Measurements from ENCODE around the gene COPZ2. TPM values are rescaled to one million over a fixed set of nuclear protein-coding genes. Genes with fewer than 3 reads are reported as not detected.
"Not testable (repeated sequence)": the region's sequence is repeated elsewhere in the genome, so short reads cannot be mapped to it uniquely, and the experiment has no call there.

COPZ2 gene
- total RNA-seq (10 to 100 TPM; 59.9 to 84.2 TPM), polyA plus RNA-seq (100 to 1,000 TPM; 104 to 108 TPM)
- long read RNA-seq, donor 1, partial matches to known transcripts: 1 of 2 reads
- long read RNA-seq, donor 1, other reads (novel, unspliced or antisense): 1 of 2 reads
- long read RNA-seq, donor 2, transcript COPZ2-210 (9 exons, 895 nt): major isoform, 19 of 31 reads
- long read RNA-seq, donor 2, partial matches to known transcripts: 1 of 31 reads
- long read RNA-seq, donor 2, other reads (novel, unspliced or antisense): 11 of 31 reads

- 1% methylated on average over 43 to 73 of the region's 73 CpGs for WGBS, 2 donors
Measured at GRCh38 chr17:48037036-48037837, at the start of gene COPZ2. COPZ2 (minus strand) TSS chr17:48037797; CDS start chr17:48037777, 20 bp downstream.

DNA sequence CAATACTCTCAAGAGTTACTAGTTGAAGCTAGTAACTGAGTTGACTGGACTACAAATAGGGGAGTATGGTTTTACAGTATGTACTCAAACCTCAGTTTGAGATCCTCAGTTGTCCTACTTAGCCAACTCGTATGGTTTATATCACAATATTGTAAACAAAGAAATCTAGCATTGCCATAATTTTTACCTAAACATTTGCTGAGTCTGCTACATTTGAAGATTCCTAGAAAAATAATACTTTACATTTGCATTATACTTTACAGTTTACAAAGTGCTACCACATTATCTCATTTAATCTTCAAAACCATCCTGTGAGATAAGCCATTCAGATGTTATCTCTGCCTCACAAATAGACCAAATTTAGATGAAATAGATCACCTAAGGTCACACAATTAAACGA, 47.3 kb upstream of the COPZ2 start:
- Histone ChIP-seq H3K36me3 (ENCODE audit: control insufficient read depth in 1 of 2, insufficient read depth in 2 of 2, low read length in 1 of 2) (no peaks in the 10 kb centered on the region), H3K4me1 (ENCODE audit: control insufficient read depth in 1 of 2, insufficient read depth in 2 of 2, low read length in 2 of 2) (peaks cover 0 to 2% of the 10 kb centered on the region in 2 donors), H3K4me3 (ENCODE audit: low read length in 2 of 2) (no peak overlapping the region), H3K9me3 (ENCODE audit: control insufficient read depth, low read length) (no peaks in the 10 kb centered on the region), H3K27me3 (ENCODE audit: control insufficient read depth in 1 of 2, insufficient read depth in 2 of 2, low read length in 1 of 2) (no peaks in the 10 kb centered on the region), H3K27ac (ENCODE audit: low read depth in 1 of 2, low read length in 2 of 2) (no peak overlapping the region)
- 38 to 51% methylated on average over 2 of the region's 2 CpGs for WGBS, 2 donors
- intact Hi-C loops (cut with DNase I): no loop called here
- no peak for DNase-seq
- no peak for ATAC-seq (ENCODE audit: low FRiP score)

More at GRCh38 chr17:48037036-48037837, at the start of gene COPZ2:
- ATAC-seq (ENCODE audit: low FRiP score) (peak; percentile 83), DNase-seq (peak; percentile 83 to 90)
- Histone ChIP-seq H3K9me3 (ENCODE audit: control insufficient read depth, low read length) (no peaks in the 10 kb centered on the region), H3K36me3 (ENCODE audit: control insufficient read depth in 1 of 2, insufficient read depth in 2 of 2, low read length in 1 of 2) (peaks cover 0 to 3% of the 10 kb centered on the region in 2 donors), H3K27ac (ENCODE audit: low read depth in 1 of 2, low read length in 2 of 2) (peak within 1 kb of the TSS in 1 of 2 donors; percentile 75), H3K27me3 (ENCODE audit: control insufficient read depth in 1 of 2, insufficient read depth in 2 of 2, low read length in 1 of 2) (no peaks in the 10 kb centered on the region), H3K4me3 (ENCODE audit: low read length in 2 of 2) (peak within 1 kb of the TSS; percentile 48 to 75), H3K4me1 (ENCODE audit: control insufficient read depth in 1 of 2, insufficient read depth in 2 of 2, low read length in 2 of 2) (peaks cover 0 to 4% of the 10 kb centered on the region in 2 donors)
- intact Hi-C loops (cut with DNase I): no loop called here

- intact Hi-C loops (cut with DNase I): no loop called here
- Histone ChIP-seq H3K9me3 (ENCODE audit: control insufficient read depth, low read length) (no peaks in the 10 kb centered on the region), H3K27me3 (ENCODE audit: control insufficient read depth in 1 of 2, insufficient read depth in 2 of 2, low read length in 1 of 2) (no peaks in the 10 kb centered on the region), H3K4me1 (ENCODE audit: control insufficient read depth in 1 of 2, insufficient read depth in 2 of 2, low read length in 2 of 2) (peaks cover 0 to 2% of the 10 kb centered on the region in 2 donors), H3K27ac (ENCODE audit: low read depth in 1 of 2, low read length in 2 of 2) (no peak overlapping the region), H3K36me3 (ENCODE audit: control insufficient read depth in 1 of 2, insufficient read depth in 2 of 2, low read length in 1 of 2) (peaks cover 0 to 1% of the 10 kb centered on the region in 2 donors), H3K4me3 (ENCODE audit: low read length in 2 of 2) (no peak overlapping the region)
- no peak for DNase-seq
- 75 to 76% methylated on average over 5 of the region's 5 CpGs for WGBS, 2 donors
- ATAC-seq (ENCODE audit: low FRiP score): no peak
Measured at GRCh38 chr17:48081858-48082257, 44.3 kb upstream of the COPZ2 start.

DNA sequence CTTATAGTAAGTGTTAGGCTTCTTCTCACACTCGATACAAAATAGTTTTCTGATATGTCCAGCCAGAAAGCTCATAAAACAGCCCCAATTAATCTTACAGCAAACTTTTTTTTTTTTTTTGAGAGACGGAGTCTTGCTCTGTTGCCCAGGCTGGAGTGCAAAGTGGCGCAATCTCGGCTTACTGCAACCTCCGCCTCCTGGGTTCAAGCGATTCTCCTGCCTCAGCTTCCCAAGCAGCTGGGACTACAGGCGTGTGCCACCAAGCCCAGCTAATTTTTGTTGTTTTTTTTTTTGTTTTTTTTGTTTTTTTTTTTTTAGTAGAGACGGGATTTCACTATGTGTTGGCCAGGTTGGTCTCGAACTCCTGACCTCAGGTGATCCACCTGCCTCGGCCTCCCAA, 39.6 kb upstream of the COPZ2 start:
- not testable (repeated sequence) for ATAC-seq (ENCODE audit: low FRiP score); H3K9me3 ChIP-seq (ENCODE audit: control insufficient read depth, low read length); H3K4me3 ChIP-seq (ENCODE audit: low read length in 2 of 2); H3K27ac ChIP-seq (ENCODE audit: low read depth in 1 of 2, low read length in 2 of 2); H3K27me3 ChIP-seq (ENCODE audit: control insufficient read depth in 1 of 2, insufficient read depth in 2 of 2, low read length in 1 of 2); DNase-seq; H3K36me3 ChIP-seq (ENCODE audit: control insufficient read depth in 1 of 2, insufficient read depth in 2 of 2, low read length in 1 of 2); H3K4me1 ChIP-seq (ENCODE audit: control insufficient read depth in 1 of 2, insufficient read depth in 2 of 2, low read length in 2 of 2)
- intact Hi-C loops (cut with DNase I): loop anchor here in 1 of 2 donors (5.0 kb wide), 1 partner anchor 55 kb away; no protein-coding TSS in a partner anchor
- 88 to 94% methylated on average over 9 to 10 of the region's 10 CpGs for WGBS, 2 donors

GRCh38 chr17:48074322-48075081, 36.9 kb upstream of the COPZ2 start:
- H3K9me3 ChIP-seq (ENCODE audit: control insufficient read depth, low read length): no peaks in the 10 kb centered on the region
- H3K36me3 ChIP-seq (ENCODE audit: control insufficient read depth in 1 of 2, insufficient read depth in 2 of 2, low read length in 1 of 2): peaks cover 1 to 8% of the 10 kb centered on the region in 2 donors
- peak; percentile 85 for ATAC-seq (ENCODE audit: low FRiP score)
- no peak overlapping the region for H3K27ac ChIP-seq (ENCODE audit: low read depth in 1 of 2, low read length in 2 of 2)
- whole genome bisulfite sequencing, 2 donors: 50 to 53% methylated on average over 7 of the region's 7 CpGs
- intact Hi-C loops (cut with DNase I): loop anchor here (1.0 to 5.0 kb wide), 3 partner anchors 48 to 58 kb away; no protein-coding TSS in a partner anchor
- H3K4me3 ChIP-seq (ENCODE audit: low read length in 2 of 2): no peak overlapping the region
- H3K4me1 ChIP-seq (ENCODE audit: control insufficient read depth in 1 of 2, insufficient read depth in 2 of 2, low read length in 2 of 2): no peaks in the 10 kb centered on the region
- H3K27me3 ChIP-seq (ENCODE audit: control insufficient read depth in 1 of 2, insufficient read depth in 2 of 2, low read length in 1 of 2): no peaks in the 10 kb centered on the region
- peak; percentile 82 to 86 for DNase-seq

- H3K27ac ChIP-seq (ENCODE audit: low read depth in 1 of 2, low read length in 2 of 2); ATAC-seq (ENCODE audit: low FRiP score): not testable (repeated sequence)
Measured at GRCh38 chr17:48073566-48074094, 36.0 kb upstream of the COPZ2 start.

GRCh38 chr17:48072811-48073210, 35.2 kb upstream of the COPZ2 start:
- H3K4me3 ChIP-seq (ENCODE audit: low read length in 2 of 2); H3K27me3 ChIP-seq (ENCODE audit: control insufficient read depth in 1 of 2, insufficient read depth in 2 of 2, low read length in 1 of 2); H3K4me1 ChIP-seq (ENCODE audit: control insufficient read depth in 1 of 2, insufficient read depth in 2 of 2, low read length in 2 of 2); intact Hi-C loops (cut with DNase I); H3K36me3 ChIP-seq (ENCODE audit: control insufficient read depth in 1 of 2, insufficient read depth in 2 of 2, low read length in 1 of 2); ATAC-seq (ENCODE audit: low FRiP score); DNase-seq; H3K9me3 ChIP-seq (ENCODE audit: control insufficient read depth, low read length); H3K27ac ChIP-seq (ENCODE audit: low read depth in 1 of 2, low read length in 2 of 2): not testable (repeated sequence)
- WGBS, 2 donors: 88 to 90% methylated on average over 9 of the region's 9 CpGs

More at GRCh38 chr17:48073566-48074094, 36.0 kb upstream of the COPZ2 start:
- H3K36me3 ChIP-seq (ENCODE audit: control insufficient read depth in 1 of 2, insufficient read depth in 2 of 2, low read length in 1 of 2); H3K4me1 ChIP-seq (ENCODE audit: control insufficient read depth in 1 of 2, insufficient read depth in 2 of 2, low read length in 2 of 2); H3K4me3 ChIP-seq (ENCODE audit: low read length in 2 of 2); H3K9me3 ChIP-seq (ENCODE audit: control insufficient read depth, low read length); H3K27me3 ChIP-seq (ENCODE audit: control insufficient read depth in 1 of 2, insufficient read depth in 2 of 2, low read length in 1 of 2); DNase-seq: not testable (repeated sequence)
- WGBS, 2 donors: 77 to 79% methylated on average over 5 of the region's 5 CpGs
- intact Hi-C loops (cut with DNase I): loop anchor here (1.0 kb wide), 2 partner anchors 47 to 48 kb away; no protein-coding TSS in a partner anchor

GRCh38 chr17:48071654-48072053, 34.1 kb upstream of the COPZ2 start:
- peaks cover 1 to 5% of the 10 kb centered on the region in 2 donors for H3K36me3 ChIP-seq (ENCODE audit: control insufficient read depth in 1 of 2, insufficient read depth in 2 of 2, low read length in 1 of 2)
- intact Hi-C loops (cut with DNase I): no loop called here
- H3K4me3 ChIP-seq (ENCODE audit: low read length in 2 of 2): no peak overlapping the region
- no peaks in the 10 kb centered on the region for H3K27me3 ChIP-seq (ENCODE audit: control insufficient read depth in 1 of 2, insufficient read depth in 2 of 2, low read length in 1 of 2)
- DNase-seq (no peak), ATAC-seq (ENCODE audit: low FRiP score) (no peak)
- no peaks in the 10 kb centered on the region for H3K9me3 ChIP-seq (ENCODE audit: control insufficient read depth, low read length)
- H3K4me1 ChIP-seq (ENCODE audit: control insufficient read depth in 1 of 2, insufficient read depth in 2 of 2, low read length in 2 of 2): no peaks in the 10 kb centered on the region
- H3K27ac ChIP-seq (ENCODE audit: low read depth in 1 of 2, low read length in 2 of 2): no peak overlapping the region
- 66 to 67% methylated on average over 2 of the region's 2 CpGs for WGBS, 2 donors

Data from aorta (tissue), 5 donors.